GM19043 (cell line): ENCODE measurements around the gene STPG3.

ENCODE experiments used
- ATAC-seq: cut with Tn5 transposase; IDR thresholded peaks from one replicate; pipeline ENCODE4 v1.9.1; 2021; ENCODE audit warnings: low read depth; ENCODE audit not compliant: unreplicated experiment

STPG3 gene

DNA sequence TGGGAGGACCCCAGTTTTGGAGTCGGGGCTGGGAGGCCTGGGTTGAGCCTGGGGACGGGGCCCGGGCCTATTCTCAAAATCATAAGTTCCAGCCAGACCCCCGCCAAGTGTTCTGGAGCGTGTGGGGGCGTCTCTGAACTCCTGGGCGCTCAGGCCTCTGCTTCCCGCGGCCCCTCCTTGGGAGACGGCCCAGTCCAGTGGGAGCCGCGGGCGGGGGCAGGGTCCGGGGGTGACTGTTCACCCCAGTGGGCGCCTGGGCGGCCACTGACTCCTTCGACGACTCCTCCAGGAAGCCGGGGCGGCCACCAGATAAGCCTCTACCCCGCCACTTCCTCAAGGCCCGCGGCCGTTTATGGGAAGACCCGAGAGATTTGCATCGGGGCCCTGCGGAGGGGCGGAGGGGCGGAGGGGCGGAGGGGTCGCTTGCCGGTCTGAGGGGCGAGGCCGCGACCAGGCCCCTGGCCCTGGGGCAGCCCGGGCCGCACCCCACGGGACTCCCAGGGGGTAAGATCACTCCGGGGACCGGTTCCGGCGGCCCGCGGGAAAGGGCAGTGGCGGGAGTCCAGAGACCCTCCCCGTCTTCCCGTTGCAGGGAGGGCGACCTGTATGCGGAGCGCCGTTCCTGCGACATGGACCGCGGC is 27.1 kb downstream of the STPG3 start:
- ATAC-seq, result no peak

DNA sequence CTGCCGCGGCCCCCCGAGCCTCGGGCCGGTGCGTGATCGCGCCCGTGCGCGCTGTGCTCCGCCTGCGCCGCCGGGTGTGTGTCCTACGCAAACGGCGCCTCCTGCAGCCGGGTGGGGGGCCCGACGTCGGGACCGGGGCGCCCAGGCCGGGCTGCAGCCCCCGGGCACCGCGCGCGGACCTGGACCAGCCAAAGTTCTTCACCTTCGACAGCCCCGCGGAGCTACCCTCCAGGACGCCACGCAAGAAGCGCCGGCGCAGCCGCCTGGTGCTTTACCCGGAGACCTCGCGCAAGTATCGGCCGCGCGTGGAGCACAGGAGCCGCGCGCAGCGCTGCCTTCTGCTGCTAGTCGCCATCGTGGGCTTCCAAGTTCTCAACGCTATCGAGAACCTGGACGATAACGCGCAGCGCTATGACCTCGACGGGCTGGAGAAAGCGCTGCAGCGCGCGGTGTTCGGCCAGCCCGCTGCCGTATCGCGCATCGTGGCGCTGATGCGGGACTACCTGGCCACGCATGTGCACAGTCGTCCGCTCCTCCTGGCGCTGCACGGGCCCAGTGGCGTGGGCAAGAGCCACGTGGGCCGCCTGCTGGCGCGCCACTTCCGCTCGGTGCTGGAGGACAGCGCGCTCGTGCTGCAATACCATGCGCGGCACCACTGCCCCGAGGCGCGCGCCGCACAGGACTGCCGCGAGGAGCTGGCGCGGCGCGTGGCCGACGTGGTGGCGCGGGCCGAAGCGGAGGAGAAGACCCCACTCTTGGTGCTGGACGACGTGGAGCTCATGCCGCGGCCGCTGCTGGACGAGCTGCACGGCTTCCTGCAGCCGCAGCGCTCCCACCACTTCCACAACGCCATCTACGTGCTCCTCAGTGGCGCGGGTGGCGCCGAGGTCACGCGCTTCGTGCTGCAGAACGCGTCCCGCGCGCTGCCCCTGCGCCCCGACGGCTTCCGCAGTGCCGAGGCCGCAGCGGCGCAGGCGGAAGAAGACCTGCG is 27.9 kb downstream of the STPG3 start:
- ATAC-seq, result no peak

DNA sequence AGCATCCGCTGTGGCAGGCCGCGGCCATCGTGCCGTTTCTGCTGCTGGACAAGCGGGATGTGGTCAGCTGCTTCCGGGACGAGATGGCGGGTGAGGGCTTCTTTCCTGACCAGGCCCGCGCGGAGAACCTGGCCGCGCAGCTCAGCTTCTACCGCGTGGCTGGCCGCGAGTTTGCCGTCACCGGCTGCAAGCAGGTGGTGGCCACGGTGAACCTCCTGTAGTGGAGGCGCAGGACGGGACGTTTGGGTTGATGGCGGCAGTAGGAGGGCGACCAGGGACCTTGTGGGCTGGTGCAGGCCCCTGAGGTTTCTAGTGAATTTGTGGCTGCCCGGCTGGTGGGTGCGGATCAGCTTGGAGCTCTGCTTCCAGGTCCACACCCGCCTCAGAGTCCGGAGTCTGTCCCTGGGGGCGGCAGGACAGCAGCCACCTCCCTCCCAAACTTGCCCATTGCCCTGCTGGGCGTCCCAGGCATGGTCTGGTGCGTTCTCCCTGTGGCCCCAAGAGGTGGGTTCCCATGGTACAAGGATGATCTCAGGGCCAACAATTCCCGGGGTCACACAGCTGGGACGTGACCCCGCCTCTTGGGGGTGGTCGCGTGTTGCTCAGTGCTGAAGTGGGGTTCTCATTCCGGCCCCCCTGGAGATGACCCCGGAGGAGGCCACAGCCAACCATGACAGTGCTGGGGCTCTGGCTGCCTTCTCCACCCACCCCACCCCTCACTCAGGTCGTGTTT is 28.8 kb downstream of the STPG3 start:
- ATAC-seq, result no peak

- ATAC-seq, result no peak
Observed at GRCh38 chr9:137280474-137281344, 29.6 kb downstream of the STPG3 start.

DNA sequence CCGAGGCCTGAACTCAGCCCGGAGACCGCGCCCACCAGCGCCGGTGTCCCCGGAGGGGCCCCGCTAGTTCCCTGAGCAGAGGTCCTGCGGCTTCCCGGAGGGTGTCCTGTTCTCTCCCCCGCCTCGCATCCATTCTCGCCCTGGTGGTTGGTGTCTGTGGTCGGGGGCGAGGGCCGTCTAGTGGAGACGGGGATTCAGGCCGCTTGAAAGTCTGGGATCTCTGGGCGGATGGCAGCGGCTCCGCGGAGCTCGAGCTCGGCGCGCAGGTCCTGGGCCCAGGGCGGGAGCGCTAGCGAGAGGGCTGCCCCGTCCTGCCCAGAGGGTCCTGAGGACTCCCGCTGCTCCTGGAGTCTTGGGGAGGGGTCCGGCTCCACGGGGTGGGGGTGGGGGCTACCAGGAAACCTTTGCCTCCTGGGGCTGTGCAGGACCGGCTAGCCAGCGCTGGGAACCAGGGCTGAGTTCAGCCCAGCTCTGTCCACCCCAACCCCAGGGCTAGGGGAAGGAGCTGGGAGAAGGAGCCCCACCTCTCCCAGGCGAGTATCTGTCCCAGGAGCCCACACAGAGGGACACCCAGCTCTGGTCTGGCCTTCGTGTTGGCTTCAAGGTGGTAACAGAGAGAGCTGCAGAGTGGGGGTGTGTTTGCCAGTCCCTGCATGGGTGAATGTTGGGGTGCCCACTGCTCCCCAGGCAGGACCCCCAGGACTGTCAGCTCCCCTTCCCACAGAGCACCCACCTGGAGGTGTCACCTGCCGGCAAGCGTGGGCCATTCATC is 30.4 kb downstream of the STPG3 start:
- no peak for ATAC-seq

DNA sequence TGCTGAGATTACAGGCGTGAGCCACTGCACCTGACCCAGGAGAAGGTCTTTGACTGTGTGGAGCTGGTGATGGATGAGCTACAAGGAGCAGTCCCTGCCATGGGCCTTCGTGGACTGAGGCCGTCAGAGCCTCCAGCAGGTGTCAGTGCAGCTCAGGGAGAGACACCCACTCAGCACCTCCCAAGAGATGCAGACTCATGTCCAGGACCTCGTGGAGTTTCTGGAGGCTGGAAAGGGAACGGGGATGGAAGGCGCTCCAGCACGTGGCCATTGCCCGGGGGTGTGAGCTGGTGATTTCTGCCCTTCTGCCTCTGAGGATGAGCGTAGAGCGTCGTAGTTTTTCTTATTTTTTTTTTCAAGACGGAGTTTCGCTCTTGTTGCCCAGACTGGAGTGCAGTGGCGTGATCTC is 35.9 kb downstream of the STPG3 start:
- no peak for ATAC-seq

DNA sequence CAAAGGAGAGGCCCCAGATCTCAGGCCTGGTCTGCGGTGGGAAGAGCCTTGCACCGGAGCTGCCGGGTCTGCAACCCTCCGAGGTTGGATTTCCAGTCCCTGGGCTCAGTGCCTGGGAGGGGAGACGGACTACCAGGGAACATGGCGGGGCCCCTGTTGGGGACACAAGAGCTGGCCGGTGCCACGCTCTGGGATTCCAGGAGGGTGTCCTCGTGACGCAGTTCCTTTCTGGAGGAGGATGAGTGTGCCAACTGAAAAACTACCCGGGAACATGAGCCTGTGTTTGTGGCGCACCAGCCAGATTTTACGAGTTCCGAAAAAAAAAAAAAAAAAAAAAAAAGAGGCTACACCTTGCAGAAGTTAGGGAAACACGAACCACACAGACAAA is 42.0 kb downstream of the STPG3 start:
- no peak for ATAC-seq

GRCh38 chr9:137293482-137294090 is 42.5 kb downstream of the STPG3 start:
- no peak for ATAC-seq

- no peak for ATAC-seq
Observed at GRCh38 chr9:137294091-137294680, 43.1 kb downstream of the STPG3 start.

DNA sequence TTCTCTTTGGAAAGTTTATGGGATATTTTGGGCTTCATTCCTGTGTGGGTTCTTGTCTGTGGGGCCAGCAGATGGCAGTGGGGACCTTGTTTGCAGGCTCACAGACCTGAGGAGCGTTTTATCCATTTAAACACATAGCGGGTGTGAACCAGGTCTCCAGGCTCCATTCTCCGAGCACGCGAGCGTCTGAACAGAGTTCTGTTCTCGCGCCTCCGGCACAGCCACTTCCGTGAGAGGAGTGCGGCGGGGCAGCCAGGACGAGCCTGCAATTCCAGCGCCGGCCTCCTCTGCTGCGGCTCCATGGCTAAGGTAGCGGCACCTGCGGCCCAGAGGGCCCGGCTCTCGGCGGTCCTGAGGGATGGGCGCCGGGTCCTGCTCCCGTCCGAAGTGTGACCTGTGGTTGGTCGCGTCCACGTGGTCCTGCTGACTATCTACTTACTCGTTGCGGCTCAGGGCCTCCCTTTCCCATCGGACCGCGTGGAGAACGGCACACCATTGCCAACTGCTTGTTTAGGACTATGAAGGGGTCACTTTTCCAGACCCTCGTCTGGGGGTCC is 43.7 kb downstream of the STPG3 start:
- ATAC-seq, result no peak

- ATAC-seq, result no peak
Observed at GRCh38 chr9:137295238-137295811, 44.2 kb downstream of the STPG3 start.

GRCh38 chr9:137295849-137296669 is 45.0 kb downstream of the STPG3 start:
- ATAC-seq, result no peak

DNA sequence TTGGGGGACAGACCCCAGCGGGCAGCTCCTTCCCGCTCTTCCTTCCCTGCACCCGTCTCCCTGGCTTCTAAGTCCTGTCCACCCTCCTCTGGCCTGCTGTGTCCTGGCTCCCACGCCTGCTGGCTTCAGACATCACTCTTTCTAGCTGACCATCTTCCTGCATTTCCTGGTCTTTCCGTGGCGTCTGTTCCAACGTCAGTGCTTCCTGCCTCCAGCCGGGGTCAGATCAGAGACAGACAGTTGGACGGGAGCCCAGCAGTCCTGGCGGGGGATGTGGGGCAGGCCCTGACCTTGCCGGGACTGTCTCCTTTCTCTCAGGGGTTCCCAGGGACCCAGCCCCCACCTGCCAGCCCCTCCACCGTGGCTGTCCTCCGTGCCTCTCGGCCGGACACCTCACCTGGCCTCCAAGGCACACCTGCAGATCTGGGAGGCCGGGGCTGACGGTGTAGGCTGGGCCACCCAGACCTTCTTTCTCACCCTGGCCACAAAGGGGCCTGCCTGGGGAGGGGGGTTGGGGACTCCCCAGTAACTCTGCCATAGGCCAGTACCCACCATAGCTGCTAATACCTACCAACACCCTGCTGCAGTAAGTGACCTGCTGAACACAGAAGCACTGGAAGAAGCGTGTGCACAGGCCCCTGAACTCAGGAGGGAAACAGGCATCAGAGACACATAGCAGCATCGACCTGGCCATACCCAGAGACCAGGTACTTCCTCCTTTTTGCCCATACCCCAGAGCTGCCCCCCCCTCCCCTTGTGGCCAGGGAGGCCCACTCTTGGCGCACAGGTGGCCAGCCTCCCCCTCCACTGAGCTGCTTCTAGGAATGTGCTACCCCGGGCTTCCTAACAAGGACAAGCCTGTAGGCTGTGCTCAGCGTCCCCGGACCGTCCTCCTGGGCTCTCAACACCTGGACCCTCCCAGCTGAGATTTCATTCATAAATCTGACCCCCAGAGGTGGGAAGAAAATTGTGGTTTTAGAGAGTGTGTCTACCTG is 45.9 kb downstream of the STPG3 start:
- ATAC-seq, result no peak

DNA sequence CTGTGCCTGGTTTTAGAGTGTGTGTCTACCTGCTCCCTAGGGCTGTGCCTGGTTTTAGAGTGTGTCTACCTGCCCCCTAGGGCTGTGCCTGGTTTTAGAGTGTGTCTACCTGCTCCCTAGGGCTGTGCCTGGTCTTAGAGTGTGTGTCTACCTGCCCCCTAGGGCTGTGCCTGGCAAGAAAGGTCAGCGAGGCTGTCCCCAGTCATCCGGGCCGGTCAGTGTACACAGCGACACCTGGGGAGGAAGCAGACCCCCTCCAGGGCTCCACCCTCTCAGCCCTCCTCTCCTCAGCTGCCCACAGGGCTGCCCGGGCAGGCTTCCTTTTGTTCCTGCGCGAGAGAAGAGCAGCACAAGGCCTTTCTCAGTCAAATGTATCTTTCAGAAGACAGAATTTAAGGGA is 46.9 kb downstream of the STPG3 start:
- ATAC-seq, result no peak

DNA sequence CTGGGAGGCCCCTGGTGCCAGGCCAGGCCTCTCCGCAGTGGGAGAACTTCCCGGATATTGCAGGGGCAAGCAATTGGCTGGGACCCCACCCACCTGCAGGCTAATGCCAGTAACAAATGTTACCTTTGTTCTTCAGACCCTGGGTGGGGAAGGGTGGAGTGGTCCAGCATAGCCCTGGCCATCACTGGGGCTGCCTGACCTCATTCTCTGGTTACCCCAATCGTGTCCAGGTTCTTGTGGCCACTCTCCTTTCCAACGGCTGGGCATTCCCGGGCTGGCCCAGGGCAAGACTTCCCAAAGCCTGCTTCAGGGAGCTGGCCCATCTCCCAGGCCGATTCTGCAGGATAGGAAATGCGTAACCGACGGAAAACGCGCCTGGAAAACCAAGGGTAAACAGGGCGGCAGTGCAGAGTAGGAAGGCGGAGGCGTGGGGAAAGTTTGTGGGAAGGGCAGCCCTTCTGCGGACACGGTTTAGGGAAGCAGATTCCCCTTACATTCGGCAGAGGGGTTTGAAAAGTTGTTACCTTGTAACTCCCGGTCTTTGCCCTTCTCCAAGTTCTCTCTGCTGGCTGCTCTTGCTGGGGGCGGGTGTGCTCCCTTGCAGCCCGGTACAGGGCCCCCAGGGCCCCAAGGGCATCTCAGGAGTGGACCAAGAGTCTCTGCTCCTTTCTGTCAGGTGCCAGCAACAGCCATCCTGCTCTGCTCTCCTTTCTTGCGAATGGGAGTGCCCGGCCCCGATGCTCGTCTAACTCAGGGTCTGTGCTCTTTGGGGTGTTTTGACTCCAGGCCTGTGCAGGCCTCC is 47.5 kb downstream of the STPG3 start:
- ATAC-seq, result no peak
